Tibial nerve (tissue), 3 donors: ENCODE measurements around the gene HOXD9.

Experiments
- CTCF ChIP-seq, 5 experiments: fragments of 200-600 bp in 3 of 5; fragments of 450-650 bp in 2 of 5; sonication (generic) in 3 of 5; IDR thresholded peaks; one replicate each; pipeline ENCODE4 v1.5.1; 2016 to 2019; ENCODE audit warnings: antibody characterized with exemption in 5 of 5, mild to moderate bottlenecking in 3 of 5, moderate library complexity in 2 of 5
- POLR2A ChIP-seq, 2 donors: fragments of 450-650 bp; IDR thresholded peaks; one replicate each; pipeline ENCODE4 v1.6.1; 2017; ENCODE audit warnings: antibody characterized with exemption in 2 of 2, mild to moderate bottlenecking in 2 of 2, moderate library complexity in 2 of 2

DNA sequence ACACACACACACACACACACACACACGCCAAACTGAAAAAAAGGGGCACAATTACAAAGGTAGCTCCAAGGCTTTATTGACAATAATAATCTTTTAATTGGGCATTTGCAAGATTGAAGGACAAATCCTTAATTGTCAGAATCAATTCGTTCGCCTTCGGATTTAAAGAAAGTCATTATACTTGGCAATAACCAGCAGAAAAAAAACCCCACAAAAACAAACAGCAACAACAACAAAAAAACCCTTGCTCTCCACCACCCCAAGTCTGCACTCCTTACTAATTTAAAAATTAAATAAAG lies 5.2 kb downstream of the HOXD9 start:
- TF ChIP-seq CTCF (IDR thresholded peaks at IDR 0.05) (no peak), POLR2A (IDR thresholded peaks at IDR 0.05) (no peak)
